Trophoblast cell (in vitro differentiated cells and primary cell): ENCODE data around the gene ISX.

Experiments used
- DNase-seq, 2 donors: peaks; one replicate each; pipeline ENCODE4 v3.0.0-alpha.2; 2016
- H2AFZ ChIP-seq: 2 replicates; pipeline ENCODE4 v1.6.1; 2013; ENCODE audit warnings: low read length, moderate library complexity, mild to moderate bottlenecking; ENCODE audit not compliant: insufficient read depth, poor library complexity
- H2AK5ac ChIP-seq: 2 replicates; pipeline ENCODE4 v1.6.1; 2013; ENCODE audit warnings: mild to moderate bottlenecking, low read length
- H2BK120ac ChIP-seq: 2 replicates; pipeline ENCODE4 v1.6.1; 2013; ENCODE audit warnings: low read length, mild to moderate bottlenecking, moderate library complexity; ENCODE audit not compliant: insufficient read depth, poor library complexity
- H2BK12ac ChIP-seq: 2 replicates; pipeline ENCODE4 v1.6.1; 2013; ENCODE audit warnings: mild to moderate bottlenecking, low read length, moderate library complexity
- H2BK5ac ChIP-seq: 2 replicates; pipeline ENCODE4 v1.6.1; 2013; ENCODE audit warnings: low read length, low read depth, moderate library complexity, mild to moderate bottlenecking; ENCODE audit not compliant: poor library complexity
- H3K14ac ChIP-seq: 2 replicates; pipeline ENCODE4 v1.6.1; 2013; ENCODE audit warnings: mild to moderate bottlenecking, low read length
- H3K18ac ChIP-seq: 2 replicates; pipeline ENCODE4 v1.6.1; 2013; ENCODE audit warnings: mild to moderate bottlenecking, low read length
- H3K23ac ChIP-seq: 2 replicates; pipeline ENCODE4 v1.6.1; 2013; ENCODE audit warnings: low read length
- H3K27ac ChIP-seq: 2 replicates; pipeline ENCODE4 v1.5.1; 2013; ENCODE audit warnings: low read depth, mild to moderate bottlenecking, inconsistent platforms, low read length, moderate library complexity
- H3K27me3 ChIP-seq: 2 replicates; pipeline ENCODE4 v1.6.1; 2013; ENCODE audit warnings: inconsistent platforms, mild to moderate bottlenecking, low read length, moderate library complexity; ENCODE audit not compliant: insufficient read depth
- H3K36me3 ChIP-seq, 2 experiments: 1 replicate in 1 of 2; 2 replicates in 1 of 2; pipeline ENCODE4 v1.6.1; 2013; ENCODE audit warnings: low read length in 2 of 2, mild to moderate bottlenecking in 2 of 2, moderate library complexity in 1 of 2; ENCODE audit not compliant: insufficient read depth in 2 of 2, control insufficient read depth in 1 of 2
- H3K4ac ChIP-seq: 2 replicates; pipeline ENCODE4 v1.6.1; 2013; ENCODE audit warnings: low read depth, mild to moderate bottlenecking, low read length, moderate library complexity
- H3K4me1 ChIP-seq, 2 experiments: 1 replicate in 1 of 2; 2 replicates in 1 of 2; pipeline ENCODE4 v1.6.1; 2013; ENCODE audit warnings: low read length in 2 of 2, mild to moderate bottlenecking in 2 of 2, moderate library complexity in 1 of 2; ENCODE audit not compliant: insufficient read depth in 2 of 2, control insufficient read depth in 1 of 2
- H3K4me2 ChIP-seq: 2 replicates; pipeline ENCODE4 v1.6.1; 2013; ENCODE audit warnings: inconsistent platforms, mild to moderate bottlenecking, low read length, moderate library complexity
- H3K4me3 ChIP-seq: 2 replicates; pipeline ENCODE4 v1.5.1; 2013; ENCODE audit warnings: mild to moderate bottlenecking, low read depth, low read length, inconsistent platforms
- H3K79me1 ChIP-seq: one replicate; pipeline ENCODE4 v1.6.1; 2013; ENCODE audit warnings: low read length
- H3K79me2 ChIP-seq: 2 replicates; pipeline ENCODE4 v1.6.1; 2013; ENCODE audit warnings: low read length, mild to moderate bottlenecking; ENCODE audit not compliant: control insufficient read depth, insufficient read depth, poor library complexity
- H3K9ac ChIP-seq: 2 replicates; pipeline ENCODE4 v1.6.1; 2013; ENCODE audit warnings: mild to moderate bottlenecking, low read length
- H3K9me3 ChIP-seq: 2 replicates; pipeline ENCODE4 v1.6.1; 2013; ENCODE audit warnings: low read depth, mild to moderate bottlenecking, control low read depth, inconsistent platforms, low read length; ENCODE audit not compliant: insufficient read depth
- H4K12ac ChIP-seq: 2 replicates; pipeline ENCODE4 v1.6.1; 2013; ENCODE audit warnings: low read depth, mild to moderate bottlenecking, low read length, moderate library complexity
- H4K8ac ChIP-seq: 2 replicates; pipeline ENCODE4 v1.6.1; 2013; ENCODE audit warnings: low read depth, mild to moderate bottlenecking, low read length, moderate library complexity
- H4K91ac ChIP-seq: one replicate; pipeline ENCODE4 v1.6.1; 2013; ENCODE audit warnings: low read depth, mild to moderate bottlenecking, low read length, moderate library complexity
- WGBS: extraction: QIAGEN DNeasy Blood & Tissue Kit; methylation state at CpG from one replicate; pipeline ENCODE4 v1.1.7; 2013; ENCODE audit warnings: missing lambda C conversion rate; ENCODE audit not compliant: insufficient read length, insufficient coverage; ENCODE audit errors: extremely low coverage; 5-methylcytosine and 5-hydroxymethylcytosine counted together

ISX gene

GRCh38 chr22:35115515-35115914 is 49.6 kb downstream of the ISX start:
- no peak overlapping the region for H3K4me2 ChIP-seq

GRCh38 chr22:35116269-35116668 is 50.3 kb downstream of the ISX start:
- H3K27ac ChIP-seq = no peak overlapping the region
- H2BK5ac ChIP-seq = no peak overlapping the region
- H3K23ac ChIP-seq = no peak overlapping the region
- H3K79me1 ChIP-seq = no peaks in the 10 kb centered on the region
- no peaks in the 10 kb centered on the region for H3K4me1 ChIP-seq
- no CpG with 5 or more reads among the region's 7 CpGs for WGBS
- no peak overlapping the region for H3K4me2 ChIP-seq
- H3K9me3 ChIP-seq = peaks cover 5% of the 10 kb centered on the region
- no peak for DNase-seq
- H3K4me3 ChIP-seq = no peak overlapping the region
- no peak overlapping the region for H2BK120ac ChIP-seq
- H3K4ac ChIP-seq = no peak overlapping the region
- H3K27me3 ChIP-seq = no peaks in the 10 kb centered on the region
- H4K12ac ChIP-seq = no peak overlapping the region
- no peak overlapping the region for H3K14ac ChIP-seq
- no peak overlapping the region for H2BK12ac ChIP-seq
- H3K9ac ChIP-seq = no peak overlapping the region
- H2AK5ac ChIP-seq = no peak overlapping the region
- H3K36me3 ChIP-seq = no peaks in the 10 kb centered on the region
- H3K18ac ChIP-seq = no peak overlapping the region
- H2AFZ ChIP-seq = no peak overlapping the region
- no peak overlapping the region for H4K8ac ChIP-seq
- H3K79me2 ChIP-seq = no peaks in the 10 kb centered on the region
- H4K91ac ChIP-seq = no peak overlapping the region

More at GRCh38 chr22:35115515-35115914, 49.6 kb downstream of the ISX start:
- H3K4me3 ChIP-seq = no peak overlapping the region
- H2BK12ac ChIP-seq = no peak overlapping the region
- H3K14ac ChIP-seq = no peak overlapping the region
- H2BK120ac ChIP-seq = no peak overlapping the region
- no peaks in the 10 kb centered on the region for H3K27me3 ChIP-seq
- H4K12ac ChIP-seq = no peak overlapping the region
- H2AK5ac ChIP-seq = no peak overlapping the region
- no peak overlapping the region for H3K4ac ChIP-seq
- no peak overlapping the region for H2BK5ac ChIP-seq
- H4K91ac ChIP-seq = no peak overlapping the region
- no peaks in the 10 kb centered on the region for H3K79me1 ChIP-seq
- no peak for DNase-seq
- no peaks in the 10 kb centered on the region for H3K79me2 ChIP-seq
- no peak overlapping the region for H4K8ac ChIP-seq
- WGBS = no CpG with 5 or more reads among the region's 3 CpGs
- no peak overlapping the region for H3K9ac ChIP-seq
- H2AFZ ChIP-seq = no peak overlapping the region
- no peaks in the 10 kb centered on the region for H3K36me3 ChIP-seq
- H3K27ac ChIP-seq = no peak overlapping the region
- no peak overlapping the region for H3K18ac ChIP-seq
- no peak overlapping the region for H3K23ac ChIP-seq
- no peaks in the 10 kb centered on the region for H3K4me1 ChIP-seq
- H3K9me3 ChIP-seq = peaks cover 5% of the 10 kb centered on the region

- no peak overlapping the region for H2BK5ac ChIP-seq
- no peak overlapping the region for H2AK5ac ChIP-seq
- H3K27ac ChIP-seq = no peak overlapping the region
- no peak overlapping the region for H2BK120ac ChIP-seq
- H3K79me2 ChIP-seq = no peaks in the 10 kb centered on the region
- no peak overlapping the region for H3K4ac ChIP-seq
- no peak overlapping the region for H3K4me2 ChIP-seq
- H3K23ac ChIP-seq = no peak overlapping the region
- H4K91ac ChIP-seq = no peak overlapping the region
- H3K36me3 ChIP-seq = no peaks in the 10 kb centered on the region
- no peaks in the 10 kb centered on the region for H3K27me3 ChIP-seq
- H4K8ac ChIP-seq = no peak overlapping the region
- H2AFZ ChIP-seq = no peak overlapping the region
- H3K9me3 ChIP-seq = peaks cover 5% of the 10 kb centered on the region
- no peak overlapping the region for H3K4me3 ChIP-seq
- WGBS = no CpG with 5 or more reads among the region's 9 CpGs
- no peak overlapping the region for H3K9ac ChIP-seq
- no peak overlapping the region for H3K14ac ChIP-seq
- no peak overlapping the region for H2BK12ac ChIP-seq
- H4K12ac ChIP-seq = no peak overlapping the region
- H3K4me1 ChIP-seq = no peaks in the 10 kb centered on the region
- DNase-seq = no peak
- H3K79me1 ChIP-seq = no peaks in the 10 kb centered on the region
- H3K18ac ChIP-seq = no peak overlapping the region
Measured at GRCh38 chr22:35116817-35117216, 50.9 kb downstream of the ISX start.

GRCh38 chr22:35119494-35119893 is 53.5 kb downstream of the ISX start:
- Histone ChIP-seq H2BK12ac (no peak overlapping the region), H3K4me1 (no peaks in the 10 kb centered on the region), H3K14ac (no peak overlapping the region), H2BK5ac (no peak overlapping the region), H3K79me1 (no peaks in the 10 kb centered on the region), H3K79me2 (no peaks in the 10 kb centered on the region), H3K36me3 (no peaks in the 10 kb centered on the region), H3K27ac (no peak overlapping the region), H3K27me3 (no peaks in the 10 kb centered on the region), H2BK120ac (no peak overlapping the region), H3K9me3 (peaks cover 1% of the 10 kb centered on the region), H4K91ac (no peak overlapping the region), H3K4ac (no peak overlapping the region), H3K23ac (no peak overlapping the region), H3K4me2 (no peak overlapping the region), H4K12ac (no peak overlapping the region), H2AK5ac (no peak overlapping the region), H2AFZ (no peak overlapping the region), H3K4me3 (no peak overlapping the region), H3K9ac (no peak overlapping the region), H4K8ac (no peak overlapping the region), H3K18ac (no peak overlapping the region)
- DNase-seq = no peak
